Ishikawa (cell line): Measurements from ENCODE around the gene RNF150.

ENCODE experiments used
- CEBPB ChIP-seq: IDR thresholded peaks from 2 replicates; pipeline ENCODE4 v1.6.1; 2012
- CREB1 ChIP-seq: IDR thresholded peaks from 2 replicates; pipeline ENCODE4 v1.6.1; 2012; ENCODE audit warnings: low read depth
- EGR1 ChIP-seq: IDR thresholded peaks from 2 replicates; pipeline ENCODE4 v1.6.1; 2012
- EP300 ChIP-seq: IDR thresholded peaks from 2 replicates; pipeline ENCODE4 v1.6.1; 2012; ENCODE audit warnings: borderline replicate concordance
- FOXM1 ChIP-seq: IDR thresholded peaks from 2 replicates; pipeline ENCODE4 v1.6.1; 2012; ENCODE audit warnings: low read depth, borderline replicate concordance
- MAX ChIP-seq: IDR thresholded peaks from 2 replicates; pipeline ENCODE4 v1.6.1; 2012
- NFIC ChIP-seq: IDR thresholded peaks from 2 replicates; pipeline ENCODE4 v1.6.1; 2012
- RAD21 ChIP-seq: IDR thresholded peaks from 2 replicates; pipeline ENCODE4 v1.6.1; 2012; ENCODE audit warnings: low read depth
- REST ChIP-seq: IDR thresholded peaks from 2 replicates; pipeline ENCODE4 v1.6.1; 2012; ENCODE audit warnings: low read depth, mild to moderate bottlenecking
- TAF1 ChIP-seq: IDR thresholded peaks from 2 replicates; pipeline ENCODE4 v1.6.1; 2012; ENCODE audit warnings: low read depth, mild to moderate bottlenecking
- TCF12 ChIP-seq: IDR thresholded peaks from 2 replicates; pipeline ENCODE4 v1.6.1; 2012; ENCODE audit warnings: low read depth
- TEAD4 ChIP-seq: IDR thresholded peaks from 2 replicates; pipeline ENCODE4 v1.6.1; 2012
- USF1 ChIP-seq: IDR thresholded peaks from 2 replicates; pipeline ENCODE4 v1.6.1; 2012
- YY1 ChIP-seq: IDR thresholded peaks from 2 replicates; pipeline ENCODE4 v1.6.1; 2012; ENCODE audit warnings: low read depth
- ZBTB7A ChIP-seq: IDR thresholded peaks from 2 replicates; pipeline ENCODE4 v1.6.1; 2012; ENCODE audit warnings: low read depth

RNF150 gene

DNA sequence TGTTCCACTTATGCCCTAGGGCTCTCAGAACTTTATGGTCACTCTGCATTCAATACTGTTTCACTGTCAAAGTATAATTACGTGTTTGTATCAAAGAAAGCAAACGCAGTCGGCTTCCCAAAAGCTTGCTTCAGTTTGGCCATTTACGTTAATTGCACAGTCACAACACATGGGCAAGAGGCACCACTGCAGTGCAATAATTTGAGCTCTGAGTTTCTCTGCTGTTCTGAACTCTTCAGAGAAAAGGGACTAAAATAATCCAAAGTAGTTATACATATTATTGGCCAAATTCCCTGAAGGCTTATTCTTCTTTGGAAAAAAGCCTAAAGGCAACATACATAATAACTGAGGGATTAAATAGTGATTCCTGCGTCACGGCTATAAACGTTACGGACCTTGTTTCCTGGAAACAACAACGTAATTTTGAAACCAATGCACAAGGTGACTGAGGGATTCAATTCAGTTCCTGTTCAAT is 51.3 kb downstream of the RNF150 start:
- TF ChIP-seq CREB1, result no peak
- TF ChIP-seq ZBTB7A, result no peak
- TF ChIP-seq TCF12, result no peak
- no peak for TF ChIP-seq NFIC
- TF ChIP-seq TAF1, result no peak

DNA sequence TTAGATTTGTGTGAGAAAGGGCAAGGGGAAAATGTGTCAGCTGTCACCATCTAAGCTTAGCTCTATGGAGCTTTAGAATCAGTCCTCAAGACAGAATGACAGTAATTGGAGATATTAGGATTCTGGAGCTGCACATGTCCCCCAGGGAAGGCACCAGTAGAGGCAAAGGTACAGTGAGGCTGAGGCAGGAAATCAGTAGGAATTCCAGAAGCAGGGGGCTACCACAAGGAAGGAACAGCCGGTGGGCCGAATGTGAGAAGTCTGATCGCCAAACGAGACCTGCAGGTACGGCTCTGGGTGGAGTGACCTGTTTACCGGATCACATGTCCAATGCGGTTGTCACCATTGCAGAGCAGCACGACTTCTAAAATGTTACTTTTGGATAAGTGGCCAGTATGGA is 52.6 kb downstream of the RNF150 start:
- TF ChIP-seq ZBTB7A (no peak), FOXM1 (no peak), EGR1 (no peak), CREB1 (no peak), USF1 (no peak), NFIC (no peak), TEAD4 (no peak), EP300 (no peak), RAD21 (no peak), MAX (no peak), REST (no peak), TCF12 (no peak), YY1 (no peak), CEBPB (no peak)

- no peak for TF ChIP-seq TAF1
These were observed 53.8 kb downstream of the RNF150 start for GRCh38 chr4:141079393-141079930.

DNA sequence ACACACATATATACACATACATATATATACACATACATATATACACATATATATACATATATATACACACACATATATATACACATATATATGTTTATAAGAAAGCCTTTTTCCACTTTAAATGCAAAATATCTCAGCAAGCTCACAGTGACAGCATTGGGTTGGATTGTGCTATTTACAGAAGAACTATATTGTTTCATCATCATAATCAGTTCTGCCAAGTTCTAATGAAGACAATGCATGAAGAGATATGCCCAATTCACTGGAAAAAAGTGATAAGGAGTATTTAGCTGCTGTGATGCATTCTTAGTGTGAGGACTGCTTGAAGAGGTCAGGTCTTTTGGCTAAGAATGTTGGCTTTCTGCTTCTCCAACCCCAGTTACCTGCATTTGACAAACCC is 54.4 kb downstream of the RNF150 start:
- TF ChIP-seq REST (no peak), YY1 (no peak), NFIC (no peak), EGR1 (no peak), USF1 (no peak), CREB1 (no peak), ZBTB7A (no peak), TCF12 (no peak), EP300 (no peak), CEBPB (no peak), RAD21 (no peak), TEAD4 (no peak)

- no peak for TF ChIP-seq EGR1
- TF ChIP-seq RAD21, result no peak
- no peak for TF ChIP-seq USF1
- TF ChIP-seq EP300, result no peak
- no peak for TF ChIP-seq CEBPB
- no peak for TF ChIP-seq FOXM1
- TF ChIP-seq YY1, result no peak
- TF ChIP-seq TAF1, result no peak
- no peak for TF ChIP-seq NFIC
- TF ChIP-seq TEAD4, result no peak
- TF ChIP-seq REST, result no peak
These were observed 55.6 kb downstream of the RNF150 start for GRCh38 chr4:141077611-141078225.
